ENCODE data around the gene ATF6.

ATF6 gene

GRCh38 chr1:161902182-161902581 lies 136.1 kb downstream of the ATF6 start:
- no peak for DNase-seq

- DNase-seq = no peak
Measured at GRCh38 chr1:161905269-161905884, 139.3 kb downstream of the ATF6 start.

GRCh38 chr1:161907265-161907664 lies 141.1 kb downstream of the ATF6 start:
- no peak for DNase-seq

GRCh38 chr1:161908264-161908663 lies 142.1 kb downstream of the ATF6 start:
- no peak for DNase-seq

- no peak for DNase-seq
Measured at GRCh38 chr1:161910604-161911003, 144.5 kb downstream of the ATF6 start.

- DNase-seq = no peak
Measured at GRCh38 chr1:161913482-161914140, 147.5 kb downstream of the ATF6 start.

GRCh38 chr1:161914595-161914994 lies 148.5 kb downstream of the ATF6 start:
- DNase-seq = no peak

GRCh38 chr1:161915051-161915503 lies 149.0 kb downstream of the ATF6 start:
- DNase-seq = no peak

GRCh38 chr1:161915978-161916377 lies 149.9 kb downstream of the ATF6 start:
- no peak for DNase-seq

GRCh38 chr1:161919229-161919628 lies 153.1 kb downstream of the ATF6 start:
- no peak for DNase-seq

GRCh38 chr1:161921491-161921890 lies 155.4 kb downstream of the ATF6 start:
- no peak for DNase-seq

- no peak for DNase-seq
Measured at GRCh38 chr1:161921990-161922389, 155.9 kb downstream of the ATF6 start.

GRCh38 chr1:161928056-161928455 lies 161.9 kb downstream of the ATF6 start:
- no peak for DNase-seq

GRCh38 chr1:161929137-161929536 lies 163.0 kb downstream of the ATF6 start:
- no peak for DNase-seq

GRCh38 chr1:161930064-161930463 lies 163.9 kb downstream of the ATF6 start:
- DNase-seq = no peak

- DNase-seq = no peak
Measured at GRCh38 chr1:161932668-161933067, 166.5 kb downstream of the ATF6 start.

GRCh38 chr1:161933592-161934588 lies 167.8 kb downstream of the ATF6 start:
- peak in 1 of 2 donors; percentile 63 for DNase-seq

GRCh38 chr1:161935264-161935663 lies 169.1 kb downstream of the ATF6 start:
- DNase-seq = no peak

- no peak for DNase-seq
Measured at GRCh38 chr1:161936786-161937185, 170.7 kb downstream of the ATF6 start.

GRCh38 chr1:161940866-161941591 lies 174.9 kb downstream of the ATF6 start:
- no peak for DNase-seq

GRCh38 chr1:161941726-161942436 lies 175.8 kb downstream of the ATF6 start:
- DNase-seq = no peak

- no peak for DNase-seq
Measured at GRCh38 chr1:161943737-161944136, 177.6 kb downstream of the ATF6 start.
